K562 (cell line): ENCODE measurements around the gene KCNT1. TPM values are rescaled to one million over a fixed set of nuclear protein-coding genes. Genes with fewer than 3 reads are reported as not detected.

ENCODE experiments used
- ATAC-seq: fragments of 200-7000 bp; cut with Tn5 transposase; 3 replicates; pipeline ENCODE4 v1.9.1; 2020; ENCODE audit warnings: moderate library complexity
- BruUV-seq: library from RNA; stranded (reverse); fragments of 400-500 nt; replicated peaks from 2 replicates; lab custom pipeline; 2021; lab: Mats Ljungman, UMichigan
- CTCF ChIA-PET: fragments of 300-600 bp; formaldehyde crosslinking; extraction: SDS; loops from one replicate; lab custom pipeline; 2021; ENCODE audit warnings: low intra/inter-chr PET ratio; lab: Yijun Ruan, JAX
- POLR2A ChIA-PET: fragments of 300-600, 350-650 bp; sonication (Branson Sonifier 250); formaldehyde crosslinking; extraction: SDS; loops from one replicate; lab custom pipeline; 2021; ENCODE audit warnings: antibody characterized with exemption, inconsistent platforms; lab: Yijun Ruan, JAX
- DNase-seq, 4 experiments: peaks; one replicate each; pipeline versions ENCODE4 v3.0.0 to v3.0.0-alpha.2; 2011 to 2018; ENCODE audit warnings: low spot score in 3 of 4, mixed read lengths in 3 of 4; ENCODE audit errors: extremely low read depth in 1 of 4
- FAIRE-seq: peaks from 2 replicates; lab custom pipeline; 2011; peaks lifted over from hg19 to GRCh38; lab: Jason Lieb, UNC
- H2AFZ ChIP-seq: 2 replicates; pipeline ENCODE4 v1.6.0; 2011; ENCODE audit warnings: low read depth, low read length, control low read depth, inconsistent platforms
- H3K27ac ChIP-seq: fragments of 200-600 bp; 3 replicates; pipeline ENCODE4 v1.8.0; 2011; ENCODE audit warnings: low read depth, mild to moderate bottlenecking, control low read depth, inconsistent platforms, low read length, moderate library complexity, mixed read lengths; ENCODE audit errors: extremely low read depth
- H3K27me3 ChIP-seq, 2 experiments: fragments of 300-600 bp in 1 of 2; 2 replicates in 1 of 2; 3 replicates in 1 of 2; pipeline versions ENCODE4 v1.6.0 to v1.8.0; 2011; ENCODE audit warnings: inconsistent platforms in 2 of 2, low read length in 2 of 2, mild to moderate bottlenecking in 1 of 2, mixed read lengths in 1 of 2, moderate library complexity in 1 of 2; ENCODE audit not compliant: control insufficient read depth in 2 of 2, insufficient read depth in 2 of 2
- H3K36me3 ChIP-seq: fragments of 300-600 bp; 3 replicates; pipeline ENCODE4 v1.8.0; 2011; ENCODE audit warnings: mild to moderate bottlenecking, low read length, inconsistent platforms; ENCODE audit not compliant: control insufficient read depth, insufficient read depth
- H3K4me1 ChIP-seq, 2 experiments: fragments of 200-600 bp in 1 of 2; replicated peaks in 1 of 2; 2 replicates in 1 of 2; 3 replicates in 1 of 2; pipeline versions ENCODE4 v1.5.1 to v1.8.0; 2011; ENCODE audit warnings: inconsistent platforms in 2 of 2, low read length in 2 of 2, mild to moderate bottlenecking in 1 of 2, mixed read lengths in 1 of 2, moderate library complexity in 1 of 2; ENCODE audit not compliant: control insufficient read depth in 2 of 2, insufficient read depth in 2 of 2
- H3K4me2 ChIP-seq: 2 replicates; pipeline ENCODE4 v1.6.1; 2011; ENCODE audit warnings: low read length, control low read depth, inconsistent platforms, mixed read lengths; ENCODE audit not compliant: insufficient read depth
- H3K4me3 ChIP-seq: fragments of 200-600 bp; sonication (generic), shearing (Covaris generic); 2 replicates; pipeline ENCODE4 v1.5.1; 2016; ENCODE audit warnings: control low read depth, inconsistent platforms
- H3K79me2 ChIP-seq: fragments of 200-600 bp; 3 replicates; pipeline ENCODE4 v1.8.0; 2011; ENCODE audit warnings: low read length, inconsistent platforms; ENCODE audit not compliant: control insufficient read depth, insufficient read depth
- H3K9ac ChIP-seq, 2 experiments: 2 replicates each; pipeline versions ENCODE4 v1.6.0 to v1.6.1; 2011; ENCODE audit warnings: low read depth in 2 of 2, low read length in 2 of 2, control low read depth in 1 of 2, inconsistent platforms in 1 of 2, mild to moderate bottlenecking in 1 of 2, mixed read lengths in 1 of 2; ENCODE audit not compliant: insufficient read depth in 1 of 2
- H3K9me1 ChIP-seq: one replicate; pipeline ENCODE4 v1.6.0; 2011; ENCODE audit warnings: inconsistent platforms, mild to moderate bottlenecking, low read length, moderate library complexity; ENCODE audit not compliant: control insufficient read depth, insufficient read depth
- H3K9me3 ChIP-seq: replicated peaks from 2 replicates; pipeline ENCODE4 v1.5.1; 2011; ENCODE audit warnings: low read depth, low read length, inconsistent platforms; ENCODE audit not compliant: control insufficient read depth, insufficient read depth
- H4K20me1 ChIP-seq: replicated peaks from 2 replicates; pipeline ENCODE4 v1.6.1; 2011; ENCODE audit warnings: low read length, inconsistent platforms, mixed read lengths; ENCODE audit not compliant: control insufficient read depth, insufficient read depth
- ADNP ChIP-seq: fragments of 200-800 bp; sonication (Bioruptor generic); IDR thresholded peaks from 2 replicates; pipeline ENCODE4 v1.6.1; 2016; ENCODE audit warnings: missing genetic modification characterization, missing compliant biosample characterization
- DMBX1 ChIP-seq: fragments of 250-450 bp; sonication (Bioruptor Pico); IDR thresholded peaks from 2 replicates; pipeline ENCODE4 v1.8.0; 2022; ENCODE audit warnings: inconsistent platforms, mild to moderate bottlenecking, moderate library complexity, borderline replicate concordance
- DPF2 ChIP-seq: fragments of 450-650 bp; IDR thresholded peaks from 2 replicates; pipeline ENCODE4 v1.6.1; 2016
- MXD1 ChIP-seq: fragments of 250-450 bp; sonication (Bioruptor Pico); IDR thresholded peaks from 2 replicates; pipeline ENCODE4 v1.8.0; 2021; ENCODE audit warnings: borderline replicate concordance, mild to moderate bottlenecking, moderate library complexity; ENCODE audit not compliant: poor library complexity, severe bottlenecking
- TAF1 ChIP-seq: IDR thresholded peaks from 2 replicates; pipeline ENCODE4 v1.6.1; 2011; ENCODE audit warnings: mild to moderate bottlenecking, low read length, moderate library complexity; ENCODE audit not compliant: insufficient read depth, control insufficient read depth, severe bottlenecking; ENCODE audit errors: extremely low read depth
- ZNF79 ChIP-seq: fragments of 250-450 bp; sonication (Bioruptor Pico); IDR thresholded peaks from 2 replicates; pipeline ENCODE4 v1.4.0; 2020; ENCODE audit warnings: low read depth, mild to moderate bottlenecking, moderate library complexity
- WGBS: fragments of 100-300 bp; shearing (Covaris generic); methylation state at CpG from one replicate; pipeline ENCODE4 v1.1.6; 2016; ENCODE audit warnings: low coverage, mixed read lengths; ENCODE audit not compliant: insufficient coverage; ENCODE audit errors: missing lambda C conversion rate; 5-methylcytosine and 5-hydroxymethylcytosine counted together
- in situ Hi-C: fragments of 300-500 bp; cut with MboI; formaldehyde crosslinking; loops from 4 replicates; pipeline ENCODE4 v1.15.0; 2018; ENCODE audit warnings: inconsistent platforms, mixed read lengths
- intact Hi-C: fragments of 100-400 bp; cut with micrococcal nuclease; formaldehyde crosslinking; loops from 2 replicates; pipeline ENCODE4 v1.14.2; 2022
- polyA plus RNA-seq, 8 experiments: library from polyadenylated mRNA; depleted of rRNA in 4 of 8; stranded (reverse) in 5 of 8; unstranded in 3 of 8; fragments of >200 nt; fragmentation: Nextera tagmentation in 2 of 8; fragmentation: Illumina TruSeq in 1 of 8; extraction: Ambion mirVana in 2 of 8; extraction: Trizol in 1 of 8; gene quantifications; 2 replicates each; pipeline versions ENCODE4 v1.2.1 to v1.2.3, GENCODE V29; 2011 to 2014; ENCODE audit warnings: inconsistent platforms in 1 of 8, missing spikeins in 1 of 8
- total RNA-seq, 7 experiments: library from RNA; depleted of rRNA in 6 of 7; stranded (reverse); fragments of >200 nt in 6 of 7; fragmentation: Illumina TruSeq in 2 of 7; extraction: Trizol in 2 of 7; gene quantifications; 2 replicates each; pipeline versions ENCODE4 v1.2.1 to v1.2.3, GENCODE V29; 2011 to 2021; ENCODE audit warnings: low replicate concordance in 1 of 7

Gene KCNT1
- total and polyA plus RNA-seq, 9 of the 15 experiments (the other 6 are each of a cell fraction or from before 2014, with no cell fraction given) = 0.05 TPM; not detected in 8

- DNase-seq (no peak), FAIRE-seq (no peak), ATAC-seq (no peak)
- H3K9me3 ChIP-seq = no peaks in the 10 kb centered on the region
- no peaks in the 10 kb centered on the region for H3K27me3 ChIP-seq
- ChIA-PET CTCF (no interaction called here), POLR2A (no interaction called here)
- no peak overlapping the region for H3K4me3 ChIP-seq
- no peak for TF ChIP-seq ADNP
- no peak for TF ChIP-seq DMBX1 (CRISPR knock-in tag)
- TF ChIP-seq ZNF79 = no peak
- TF ChIP-seq MXD1 (CRISPR knock-in tag) = no peak
- no peak for TF ChIP-seq TAF1
- no peak for TF ChIP-seq DPF2
- H3K4me1 ChIP-seq = peaks cover 0 to 11% of the 10 kb centered on the region in 2 experiments; a peak in 1 of 5 replicates
- H3K36me3 ChIP-seq = peaks cover 52% of the 10 kb centered on the region; the same call in 2 of the 3 replicates
- no peaks in the 10 kb centered on the region for H4K20me1 ChIP-seq
- H3K9me1 ChIP-seq = peaks cover 4% of the 10 kb centered on the region
- peak overlapping the region in 1 of 2 experiments; percentile 43; a peak in 2 of 4 replicates for H3K9ac ChIP-seq
- no peak overlapping the region for H2AFZ ChIP-seq
- 95% methylated on average over 22 of the region's 25 CpGs for WGBS
- in situ Hi-C loops = no loop called here
- intact Hi-C loops = no loop called here
- no peak overlapping the region for H3K27ac ChIP-seq
- H3K4me2 ChIP-seq = no peak overlapping the region
- no TSS peak for BruUV-seq
- H3K79me2 ChIP-seq = peaks cover 12% of the 10 kb centered on the region; the same call in 2 of the 3 replicates
These were observed 123.6 kb downstream of the KCNT1 start for GRCh38 chr9:135825435-135826187.
